ENCODE data around the gene SERGEF.

DNA sequence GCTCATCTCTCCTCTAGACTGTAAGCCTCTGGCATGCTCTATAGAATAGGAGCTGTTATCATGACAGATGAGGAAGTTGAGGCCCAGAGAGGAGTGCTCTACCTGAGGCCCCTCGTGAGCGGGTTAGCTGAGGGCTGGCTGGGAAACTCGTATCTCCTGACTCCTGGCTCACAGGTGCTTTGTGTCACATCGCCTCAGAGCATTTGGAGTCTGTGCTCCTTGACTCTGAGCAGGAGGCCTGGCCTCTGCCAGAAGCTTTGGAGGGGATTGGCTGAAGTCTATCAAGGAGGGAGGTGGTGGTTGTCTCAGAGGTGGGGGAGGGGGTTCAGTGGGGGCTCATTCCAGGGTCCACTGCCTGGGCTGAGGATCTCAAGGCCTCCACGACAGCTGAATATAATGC is 270.8 kb downstream of the SERGEF start:
- TF ChIP-seq SP1 (IDR thresholded peaks at IDR 0.05): no peak
- TF ChIP-seq YY1 (IDR thresholded peaks at IDR 0.05): no peak
- TF ChIP-seq CTCF (IDR thresholded peaks at IDR 0.05; ENCODE audit: low read depth, low read length, missing input control): no peak
- no peak for TF ChIP-seq TAF1 (conservative IDR thresholded peaks at IDR 0.05)
- TF ChIP-seq HNF4A (conservative IDR thresholded peaks at IDR 0.05): no peak
- TF ChIP-seq, protein P1, sequence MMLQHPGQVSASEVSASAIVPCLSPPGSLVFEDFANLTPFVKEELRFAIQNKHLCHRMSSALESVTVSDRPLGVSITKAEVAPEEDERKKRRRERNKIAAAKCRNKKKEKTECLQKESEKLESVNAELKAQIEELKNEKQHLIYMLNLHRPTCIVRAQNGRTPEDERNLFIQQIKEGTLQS (IDR thresholded peaks at IDR 0.05): no peak
- TF ChIP-seq RAD21 (IDR thresholded peaks at IDR 0.05): no peak
- TF ChIP-seq, protein P2, sequence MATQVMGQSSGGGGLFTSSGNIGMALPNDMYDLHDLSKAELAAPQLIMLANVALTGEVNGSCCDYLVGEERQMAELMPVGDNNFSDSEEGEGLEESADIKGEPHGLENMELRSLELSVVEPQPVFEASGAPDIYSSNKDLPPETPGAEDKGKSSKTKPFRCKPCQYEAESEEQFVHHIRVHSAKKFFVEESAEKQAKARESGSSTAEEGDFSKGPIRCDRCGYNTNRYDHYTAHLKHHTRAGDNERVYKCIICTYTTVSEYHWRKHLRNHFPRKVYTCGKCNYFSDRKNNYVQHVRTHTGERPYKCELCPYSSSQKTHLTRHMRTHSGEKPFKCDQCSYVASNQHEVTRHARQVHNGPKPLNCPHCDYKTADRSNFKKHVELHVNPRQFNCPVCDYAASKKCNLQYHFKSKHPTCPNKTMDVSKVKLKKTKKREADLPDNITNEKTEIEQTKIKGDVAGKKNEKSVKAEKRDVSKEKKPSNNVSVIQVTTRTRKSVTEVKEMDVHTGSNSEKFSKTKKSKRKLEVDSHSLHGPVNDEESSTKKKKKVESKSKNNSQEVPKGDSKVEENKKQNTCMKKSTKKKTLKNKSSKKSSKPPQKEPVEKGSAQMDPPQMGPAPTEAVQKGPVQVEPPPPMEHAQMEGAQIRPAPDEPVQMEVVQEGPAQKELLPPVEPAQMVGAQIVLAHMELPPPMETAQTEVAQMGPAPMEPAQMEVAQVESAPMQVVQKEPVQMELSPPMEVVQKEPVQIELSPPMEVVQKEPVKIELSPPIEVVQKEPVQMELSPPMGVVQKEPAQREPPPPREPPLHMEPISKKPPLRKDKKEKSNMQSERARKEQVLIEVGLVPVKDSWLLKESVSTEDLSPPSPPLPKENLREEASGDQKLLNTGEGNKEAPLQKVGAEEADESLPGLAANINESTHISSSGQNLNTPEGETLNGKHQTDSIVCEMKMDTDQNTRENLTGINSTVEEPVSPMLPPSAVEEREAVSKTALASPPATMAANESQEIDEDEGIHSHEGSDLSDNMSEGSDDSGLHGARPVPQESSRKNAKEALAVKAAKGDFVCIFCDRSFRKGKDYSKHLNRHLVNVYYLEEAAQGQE (IDR thresholded peaks at IDR 0.05): no peak
- TF ChIP-seq JUND (IDR thresholded peaks at IDR 0.05): no peak
- TF ChIP-seq MAX (IDR thresholded peaks at IDR 0.05): no peak
- no peak for TF ChIP-seq FOXA1 (IDR thresholded peaks at IDR 0.05)
- no peak for TF ChIP-seq RXRA (IDR thresholded peaks at IDR 0.05)
